GM21528 (cell line): ENCODE data around the gene LOC128125822.

Source experiments
- ATAC-seq: cut with Tn5 transposase; IDR thresholded peaks from one replicate; pipeline ENCODE4 v1.9.1; 2021; ENCODE audit warnings: mild to moderate bottlenecking, moderate library complexity; ENCODE audit not compliant: unreplicated experiment, low FRiP score

The LOC128125822 gene

GRCh38 chr6:63553900-63554299 is 18.4 kb upstream of the LOC128125822 start:
- no peak for ATAC-seq

- ATAC-seq = no peak
These were observed 17.5 kb upstream of the LOC128125822 start for GRCh38 chr6:63554782-63555181.

- no peak for ATAC-seq
These were observed 15.9 kb upstream of the LOC128125822 start for GRCh38 chr6:63556369-63556768.

- peak; percentile 56 for ATAC-seq
These were observed 14.0 kb upstream of the LOC128125822 start for GRCh38 chr6:63558278-63558677.

- no peak for ATAC-seq
These were observed 11.4 kb upstream of the LOC128125822 start for GRCh38 chr6:63560801-63561287.

- ATAC-seq = no peak
These were observed 11.0 kb upstream of the LOC128125822 start for GRCh38 chr6:63561288-63561687.

GRCh38 chr6:63563235-63563634 is 9.0 kb upstream of the LOC128125822 start:
- ATAC-seq = no peak

- ATAC-seq = no peak
These were observed 7.1 kb upstream of the LOC128125822 start for GRCh38 chr6:63565058-63565726.

- ATAC-seq = no peak
These were observed 6.3 kb upstream of the LOC128125822 start for GRCh38 chr6:63565727-63566596.

GRCh38 chr6:63567966-63568365 is 4.3 kb upstream of the LOC128125822 start:
- ATAC-seq = no peak

- ATAC-seq = peak; percentile 2
These were observed 778 bp upstream of the LOC128125822 start for GRCh38 chr6:63571361-63572043.

GRCh38 chr6:63572747-63573075 is 431 bp downstream of the LOC128125822 start:
- peak; percentile 7 for ATAC-seq

- peak; percentile 62 for ATAC-seq
These were observed 1.0 kb downstream of the LOC128125822 start for GRCh38 chr6:63573076-63573898.

- no peak for ATAC-seq
These were observed 1.7 kb downstream of the LOC128125822 start for GRCh38 chr6:63573899-63574553.

GRCh38 chr6:63574554-63574900 is 2.2 kb downstream of the LOC128125822 start:
- ATAC-seq = no peak

GRCh38 chr6:63576147-63576772 is 4.0 kb downstream of the LOC128125822 start:
- no peak for ATAC-seq

GRCh38 chr6:63576985-63577712 is 4.9 kb downstream of the LOC128125822 start:
- no peak for ATAC-seq

- ATAC-seq = no peak
These were observed 6.5 kb downstream of the LOC128125822 start for GRCh38 chr6:63578757-63579156.
